ENCODE measurements around the gene DPH3. TPM values are rescaled to one million over a fixed set of nuclear protein-coding genes. Genes with fewer than 3 reads are reported as not detected.

DPH3 gene
- total RNA-seq, 1 donor from 2014 or later = 25.9 TPM

DNA sequence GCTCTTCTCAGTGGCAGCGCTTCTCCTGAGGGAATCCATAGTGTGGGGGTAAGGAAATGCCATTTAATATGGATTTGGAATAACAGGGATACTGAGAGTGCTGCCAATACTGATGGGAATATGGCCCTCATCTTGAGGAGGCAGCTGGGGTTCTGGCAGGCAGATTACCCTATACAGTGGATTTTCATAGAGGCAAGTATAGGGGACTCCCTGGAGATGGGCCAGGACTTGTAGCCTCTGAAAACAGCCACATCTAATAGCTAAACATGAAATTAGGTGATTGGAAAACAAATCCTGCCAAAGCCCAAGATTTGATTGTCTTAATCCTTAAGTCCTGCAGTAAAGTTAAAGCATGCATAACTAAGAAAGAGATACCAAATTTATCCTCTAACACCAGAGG lies 30.9 kb downstream of the DPH3 start:
- no peaks in the 10 kb centered on the region for H3K36me3 ChIP-seq

DNA sequence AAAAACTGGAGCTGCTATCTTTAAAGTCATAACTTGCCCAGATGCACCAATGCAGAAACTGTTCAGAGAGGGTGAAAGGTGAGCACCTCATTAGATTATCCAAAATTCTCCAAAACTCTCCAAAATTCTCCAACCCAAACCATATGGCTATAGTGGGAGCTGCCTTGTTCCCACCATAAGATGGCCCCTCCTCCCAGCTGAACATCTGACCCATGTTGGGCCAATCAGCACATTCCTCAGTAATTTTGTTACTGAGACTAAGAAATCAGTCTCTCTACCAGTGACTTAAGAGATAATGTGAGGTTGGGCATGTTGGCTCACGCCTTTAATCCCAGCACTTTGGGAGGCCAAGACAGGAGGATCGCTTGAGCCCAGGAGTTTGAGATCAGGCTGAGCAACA lies 32.8 kb downstream of the DPH3 start:
- Histone ChIP-seq H3K27me3 (ENCODE audit: low read depth) (no peaks in the 10 kb centered on the region), H3K36me3 (no peaks in the 10 kb centered on the region), H3K4me1 (peaks cover 8% of the 10 kb centered on the region), H3K9me3 (replicated peaks) (no peaks in the 10 kb centered on the region), H3K27ac (replicated peaks) (no peak overlapping the region), H3K4me3 (no peak overlapping the region)
- no peak for TF ChIP-seq CTCF (IDR thresholded peaks at IDR 0.05; ENCODE audit: borderline replicate concordance)
- intact Hi-C loops (cut with micrococcal nuclease) = no loop called here
- DNase-seq = no peak

More for the DNA sequence above, 30.9 kb downstream of the DPH3 start:
- no peaks in the 10 kb centered on the region for H3K9me3 ChIP-seq (replicated peaks)
- no peak for TF ChIP-seq CTCF (IDR thresholded peaks at IDR 0.05; ENCODE audit: borderline replicate concordance)
- intact Hi-C loops (cut with micrococcal nuclease) = no loop called here
- H3K27ac ChIP-seq (replicated peaks) = no peak overlapping the region
- no peak overlapping the region for H3K4me3 ChIP-seq
- peaks cover 20% of the 10 kb centered on the region for H3K4me1 ChIP-seq
- H3K27me3 ChIP-seq (ENCODE audit: low read depth) = no peaks in the 10 kb centered on the region
- DNase-seq = no peak

DNA sequence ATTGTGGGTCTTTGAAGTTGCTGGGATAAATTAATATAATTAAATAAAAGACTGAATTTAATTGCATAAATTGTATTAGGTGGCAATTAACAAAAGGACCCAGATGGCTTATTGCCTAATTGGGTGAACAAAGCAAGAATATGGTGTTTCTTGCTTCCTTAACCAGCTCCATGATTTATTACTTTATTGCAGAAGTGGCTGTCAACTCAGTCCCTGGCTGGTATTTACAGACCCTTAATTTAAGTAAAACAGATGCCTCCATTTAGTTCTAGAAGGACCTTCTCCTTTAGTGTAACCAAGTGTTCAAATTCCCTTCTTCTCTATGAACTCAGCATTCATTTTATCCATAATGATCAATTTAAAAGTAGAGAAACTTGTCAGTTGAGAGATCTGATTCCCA lies 35.1 kb downstream of the DPH3 start:
- Histone ChIP-seq H3K27ac (replicated peaks) (no peak overlapping the region), H3K36me3 (peaks cover 4% of the 10 kb centered on the region), H3K4me1 (no peaks in the 10 kb centered on the region), H3K9me3 (replicated peaks) (no peaks in the 10 kb centered on the region), H3K27me3 (ENCODE audit: low read depth) (no peaks in the 10 kb centered on the region), H3K4me3 (no peak overlapping the region)
- no peak for DNase-seq
- TF ChIP-seq CTCF (IDR thresholded peaks at IDR 0.05; ENCODE audit: borderline replicate concordance) = no peak
- intact Hi-C loops (cut with micrococcal nuclease) = no loop called here

- Histone ChIP-seq H3K27ac (replicated peaks) (no peak overlapping the region), H3K27me3 (ENCODE audit: low read depth) (no peaks in the 10 kb centered on the region), H3K4me3 (no peak overlapping the region), H3K4me1 (no peaks in the 10 kb centered on the region), H3K36me3 (peaks cover 9% of the 10 kb centered on the region), H3K9me3 (replicated peaks) (no peaks in the 10 kb centered on the region)
- TF ChIP-seq CTCF (IDR thresholded peaks at IDR 0.05; ENCODE audit: borderline replicate concordance) = no peak
- intact Hi-C loops (cut with micrococcal nuclease) = no loop called here
- DNase-seq = no peak
Measured at GRCh38 chr3:16227566-16227965, 37.2 kb downstream of the DPH3 start.

DNA sequence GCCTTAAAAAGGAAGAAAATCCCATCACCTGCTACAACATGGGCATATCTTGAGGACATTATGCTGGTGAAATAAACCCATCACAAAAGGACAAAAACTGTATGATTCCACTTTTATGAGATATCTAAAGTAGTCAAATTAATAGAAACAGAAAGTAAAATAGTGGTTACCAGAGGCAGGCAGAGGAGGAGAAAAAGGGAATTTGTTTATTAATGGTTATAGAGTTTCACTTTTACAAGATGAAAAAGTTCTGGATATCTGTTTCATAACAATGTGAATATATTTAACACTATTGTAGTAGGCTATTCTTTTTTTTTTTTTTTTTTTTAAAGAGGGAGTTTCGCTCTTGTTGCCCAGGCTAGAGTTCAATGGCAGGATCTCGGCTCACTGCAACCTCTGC lies 40.4 kb downstream of the DPH3 start:
- peaks cover 18% of the 10 kb centered on the region for H3K36me3 ChIP-seq
- no peaks in the 10 kb centered on the region for H3K4me1 ChIP-seq
- H3K27me3 ChIP-seq (ENCODE audit: low read depth) = no peaks in the 10 kb centered on the region
- no peak for TF ChIP-seq CTCF (IDR thresholded peaks at IDR 0.05; ENCODE audit: borderline replicate concordance)
- no peak overlapping the region for H3K4me3 ChIP-seq
- H3K9me3 ChIP-seq (replicated peaks) = no peaks in the 10 kb centered on the region
- no peak for DNase-seq
- intact Hi-C loops (cut with micrococcal nuclease) = no loop called here
- no peak overlapping the region for H3K27ac ChIP-seq (replicated peaks)

GRCh38 chr3:16222547-16222946 lies 42.2 kb downstream of the DPH3 start:
- Histone ChIP-seq H3K27me3 (ENCODE audit: low read depth) (no peaks in the 10 kb centered on the region), H3K9me3 (replicated peaks) (no peaks in the 10 kb centered on the region), H3K27ac (replicated peaks) (no peak overlapping the region), H3K36me3 (peaks cover 18% of the 10 kb centered on the region), H3K4me1 (no peaks in the 10 kb centered on the region), H3K4me3 (no peak overlapping the region)
- no peak for DNase-seq
- intact Hi-C loops (cut with micrococcal nuclease) = no loop called here
- no peak for TF ChIP-seq CTCF (IDR thresholded peaks at IDR 0.05; ENCODE audit: borderline replicate concordance)
